Astrocyte (in vitro differentiated cells and primary cell): ENCODE results near the gene C1orf56.

Experiments
- EZH2 ChIP-seq: IDR thresholded peaks from 2 replicates; pipeline ENCODE4 v1.6.1; 2012; ENCODE audit warnings: mild to moderate bottlenecking, low read length, inconsistent platforms; ENCODE audit not compliant: insufficient read depth
- TF ChIP-seq, protein P1 (sequence below): IDR thresholded peaks from 2 replicates; pipeline ENCODE4 v1.5.1; 2011; ENCODE audit warnings: low read depth, mild to moderate bottlenecking, inconsistent platforms, low read length, moderate library complexity; ENCODE audit not compliant: insufficient read depth

DNA sequence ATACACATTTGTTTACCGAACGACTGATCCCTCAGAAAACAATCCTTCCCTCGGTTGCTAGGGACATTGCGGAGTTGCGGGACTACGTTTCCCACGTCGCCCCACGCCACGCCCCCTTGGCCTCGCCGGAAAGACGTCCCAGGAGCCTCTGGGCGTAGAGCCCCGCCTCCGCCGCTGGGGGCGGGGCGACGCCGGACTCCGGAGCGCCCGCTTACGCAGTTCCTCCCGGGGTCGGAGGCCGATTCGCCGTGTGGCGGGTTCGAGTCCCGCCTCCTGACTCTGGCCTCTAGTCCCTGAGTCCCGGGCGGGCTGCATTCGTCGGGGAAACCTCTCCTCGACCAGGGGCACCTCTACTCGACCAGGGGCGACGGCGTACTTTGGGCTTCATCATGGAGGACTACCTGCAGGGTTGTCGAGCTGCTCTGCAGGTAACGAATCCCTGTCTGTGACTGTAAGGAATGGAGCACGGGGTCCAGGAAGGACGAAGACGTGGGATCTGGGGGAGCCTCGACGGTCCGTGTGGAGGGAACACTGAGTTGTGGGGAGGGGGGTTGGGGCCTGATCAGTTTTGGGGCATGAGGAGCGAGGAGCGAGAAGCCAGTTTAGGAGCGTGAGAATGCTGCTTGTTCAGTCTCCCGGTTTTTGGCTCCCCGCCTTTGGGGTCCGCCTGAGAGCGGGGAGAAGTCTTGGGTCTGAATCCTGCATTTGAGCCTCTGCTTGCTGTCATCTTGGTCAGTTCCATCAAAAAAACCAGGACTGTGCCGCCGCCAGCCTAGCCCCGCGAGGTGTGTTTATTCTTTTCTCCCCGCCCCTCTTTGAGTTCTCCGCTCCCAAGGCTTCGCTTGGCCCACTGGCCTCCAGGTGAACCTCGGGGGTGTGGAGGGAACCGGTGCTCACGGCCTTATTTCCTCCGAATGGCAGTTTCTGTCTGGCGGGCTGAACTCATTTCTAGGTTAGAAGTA lies 39.0 kb upstream of the C1orf56 start, which contains the start of gene PRUNE1:
- TF ChIP-seq, protein P1, sequence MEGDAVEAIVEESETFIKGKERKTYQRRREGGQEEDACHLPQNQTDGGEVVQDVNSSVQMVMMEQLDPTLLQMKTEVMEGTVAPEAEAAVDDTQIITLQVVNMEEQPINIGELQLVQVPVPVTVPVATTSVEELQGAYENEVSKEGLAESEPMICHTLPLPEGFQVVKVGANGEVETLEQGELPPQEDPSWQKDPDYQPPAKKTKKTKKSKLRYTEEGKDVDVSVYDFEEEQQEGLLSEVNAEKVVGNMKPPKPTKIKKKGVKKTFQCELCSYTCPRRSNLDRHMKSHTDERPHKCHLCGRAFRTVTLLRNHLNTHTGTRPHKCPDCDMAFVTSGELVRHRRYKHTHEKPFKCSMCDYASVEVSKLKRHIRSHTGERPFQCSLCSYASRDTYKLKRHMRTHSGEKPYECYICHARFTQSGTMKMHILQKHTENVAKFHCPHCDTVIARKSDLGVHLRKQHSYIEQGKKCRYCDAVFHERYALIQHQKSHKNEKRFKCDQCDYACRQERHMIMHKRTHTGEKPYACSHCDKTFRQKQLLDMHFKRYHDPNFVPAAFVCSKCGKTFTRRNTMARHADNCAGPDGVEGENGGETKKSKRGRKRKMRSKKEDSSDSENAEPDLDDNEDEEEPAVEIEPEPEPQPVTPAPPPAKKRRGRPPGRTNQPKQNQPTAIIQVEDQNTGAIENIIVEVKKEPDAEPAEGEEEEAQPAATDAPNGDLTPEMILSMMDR, result no peak
- no peak for TF ChIP-seq EZH2
